ENCODE results near the gene LRRC8A.
"Not testable (repeated sequence)": the region's sequence is repeated elsewhere in the genome, so short reads cannot be mapped to it uniquely, and the experiment has no call there.

LRRC8A gene

GRCh38 chr9:128947527-128948301 lies 65.8 kb downstream of the LRRC8A start, which contains the start of the genes DOLK and NUP188:
DOLK (minus strand) TSS chr9:128947603; CDS start chr9:128947303, 300 bp downstream.
NUP188 (plus strand) TSS chr9:128947699; CDS start chr9:128947720, 21 bp downstream.
- TF ChIP-seq CTCF (IDR thresholded peaks at IDR 0.05): no peak
- no peaks in the 10 kb centered on the region for H3K4me1 ChIP-seq
- H3K4me3 ChIP-seq (ENCODE audit: low read depth, low read length): peak within 1 kb of the TSS; percentile 73
- peak within 1 kb of the TSS; percentile 74 for H3K27ac ChIP-seq
- no peaks in the 10 kb centered on the region for H3K79me2 ChIP-seq
- peak within 1 kb of the TSS; percentile 89 for H3K4me2 ChIP-seq (ENCODE audit: low read length)
- H3K27me3 ChIP-seq (ENCODE audit: control insufficient read depth, insufficient read depth, low read length): no peaks in the 10 kb centered on the region
- peak within 1 kb of the TSS; percentile 95 for H2AFZ ChIP-seq
- H3K9ac ChIP-seq: no peak within 1 kb of the TSS
- H3K36me3 ChIP-seq (ENCODE audit: control insufficient read depth, insufficient read depth, low read length): no peaks in the 10 kb centered on the region
- no peaks in the 10 kb centered on the region for H3K9me3 ChIP-seq (ENCODE audit: control insufficient read depth, low read length)

DNA sequence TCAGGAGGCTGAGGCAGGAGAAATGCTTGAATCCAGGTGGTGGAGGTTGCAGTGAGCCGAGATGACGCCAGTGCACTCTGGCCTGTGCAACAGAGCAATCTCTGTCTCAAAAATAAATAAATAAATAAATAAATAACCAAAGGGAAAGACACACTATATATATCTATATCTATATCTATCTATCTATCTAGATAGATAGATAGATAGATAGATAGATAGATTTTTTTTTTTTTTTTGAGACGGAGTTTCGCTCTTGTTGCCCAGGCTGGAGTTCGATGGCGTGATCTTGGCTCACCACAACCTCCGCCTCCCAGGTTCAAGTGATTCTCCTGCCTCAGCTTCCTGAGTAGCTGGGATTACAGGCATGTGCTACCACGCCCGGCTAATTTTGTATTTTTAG lies 79.5 kb downstream of the LRRC8A start:
- not testable (repeated sequence) for H2AFZ ChIP-seq; H3K27me3 ChIP-seq (ENCODE audit: control insufficient read depth, insufficient read depth, low read length); H3K79me2 ChIP-seq; H3K4me2 ChIP-seq (ENCODE audit: low read length); H3K4me1 ChIP-seq; H3K9me3 ChIP-seq (ENCODE audit: control insufficient read depth, low read length); H3K36me3 ChIP-seq (ENCODE audit: control insufficient read depth, insufficient read depth, low read length); H3K27ac ChIP-seq; H3K4me3 ChIP-seq (ENCODE audit: low read depth, low read length); H3K9ac ChIP-seq

Data from parathyroid adenoma (tissue), 2 donors.